Endothelial cell of umbilical vein (primary cell): Measurements from ENCODE around the gene IYD. TPM values are rescaled to one million over a fixed set of nuclear protein-coding genes. Genes with fewer than 3 reads are reported as not detected.
A peak's percentile ranks its signal among the peaks of the same experiment; 100 is the strongest.

Experiments
- BruUV-seq: library from RNA; stranded (reverse); fragments of 400-500 nt; replicated peaks from 2 replicates; lab custom pipeline; 2021; lab: Mats Ljungman, UMichigan
- CTCF ChIA-PET: fragments of 300-600, 350-600 bp; sonication (Branson Sonifier 250); formaldehyde crosslinking; loops from one replicate; lab custom pipeline; 2021; ENCODE audit warnings: antibody characterized with exemption, inconsistent platforms; lab: Charles Lee
- POLR2A ChIA-PET: fragments of 300-600, 350-600 bp; sonication (Branson Sonifier 250); formaldehyde crosslinking; loops from one replicate; lab custom pipeline; 2021; ENCODE audit warnings: antibody characterized with exemption, inconsistent platforms; lab: Charles Lee
- DNase-seq: peaks from one replicate; pipeline ENCODE4 v3.0.0-alpha.2; 2011; ENCODE audit warnings: low read depth, low spot score
- FAIRE-seq: peaks from 2 replicates; lab custom pipeline; 2011; peaks lifted over from hg19 to GRCh38; lab: Jason Lieb, UNC
- H2AFZ ChIP-seq: 2 replicates; pipeline ENCODE4 v1.6.0; 2012; ENCODE audit warnings: low read depth, low read length, control low read depth, inconsistent platforms
- H3K27ac ChIP-seq: 2 replicates; pipeline ENCODE4 v1.5.1; 2011; ENCODE audit warnings: low read depth, mild to moderate bottlenecking, control low read depth, low read length, moderate library complexity; ENCODE audit not compliant: insufficient read depth
- H3K27me3 ChIP-seq, 2 experiments: 2 replicates each; pipeline versions ENCODE4 v1.6.0 to v1.6.1; 2011; ENCODE audit warnings: low read length in 2 of 2, mixed read lengths in 1 of 2; ENCODE audit not compliant: control insufficient read depth in 2 of 2, insufficient read depth in 2 of 2
- H3K36me3 ChIP-seq, 2 experiments: 2 replicates in 1 of 2; 3 replicates in 1 of 2; pipeline ENCODE4 v1.5.1; 2011; ENCODE audit warnings: low read length in 2 of 2, mild to moderate bottlenecking in 1 of 2, moderate library complexity in 1 of 2; ENCODE audit not compliant: control insufficient read depth in 2 of 2, insufficient read depth in 2 of 2; ENCODE audit errors: extremely low read depth in 1 of 2
- H3K4me1 ChIP-seq: 3 replicates; pipeline ENCODE4 v1.5.1; 2011; ENCODE audit warnings: mild to moderate bottlenecking, low read length; ENCODE audit not compliant: control insufficient read depth, insufficient read depth; ENCODE audit errors: extremely low read depth
- H3K4me2 ChIP-seq: 2 replicates; pipeline ENCODE4 v1.6.1; 2011; ENCODE audit warnings: low read length, control low read depth, mixed read lengths; ENCODE audit not compliant: insufficient read depth
- H3K4me3 ChIP-seq, 3 experiments: fragments of 200-600 bp in 1 of 3; sonication (generic), shearing (Covaris generic) in 1 of 3; replicated peaks in 1 of 3; 2 replicates each; pipeline ENCODE4 v1.5.1; 2011 to 2016; ENCODE audit warnings: control low read depth in 3 of 3, low read length in 3 of 3, mild to moderate bottlenecking in 2 of 3, inconsistent platforms in 1 of 3, low read depth in 1 of 3, moderate library complexity in 1 of 3; ENCODE audit not compliant: insufficient read depth in 1 of 3
- H3K79me2 ChIP-seq: 2 replicates; pipeline ENCODE4 v1.6.0; 2012; ENCODE audit warnings: low read length, inconsistent platforms; ENCODE audit not compliant: control insufficient read depth, insufficient read depth
- H3K9ac ChIP-seq: replicated peaks from 2 replicates; pipeline ENCODE3; 2011; ENCODE audit warnings: low read length, control low read depth; ENCODE audit not compliant: insufficient read depth; ENCODE audit errors: extremely low read depth
- H3K9me1 ChIP-seq: replicated peaks from 3 replicates; pipeline ENCODE4 v1.6.0; 2011; ENCODE audit warnings: mild to moderate bottlenecking, low read length; ENCODE audit not compliant: control insufficient read depth, insufficient read depth; ENCODE audit errors: extremely low read depth
- H3K9me3 ChIP-seq: replicated peaks from 2 replicates; pipeline ENCODE4 v1.5.1; 2012; ENCODE audit warnings: low read length, inconsistent platforms; ENCODE audit not compliant: control insufficient read depth, insufficient read depth
- H4K20me1 ChIP-seq: replicated peaks from 2 replicates; pipeline ENCODE3; 2011; ENCODE audit warnings: mild to moderate bottlenecking, low read length; ENCODE audit not compliant: control insufficient read depth, insufficient read depth; ENCODE audit errors: extremely low read depth
- EZH2 ChIP-seq: IDR thresholded peaks from 2 replicates; pipeline ENCODE4 v1.6.1; 2012; ENCODE audit warnings: borderline replicate concordance, low read depth, mild to moderate bottlenecking, moderate library complexity, low read length, inconsistent platforms; ENCODE audit not compliant: severe bottlenecking
- FOS ChIP-seq: IDR thresholded peaks from 2 replicates; pipeline ENCODE4 v1.6.1; 2011; ENCODE audit warnings: mild to moderate bottlenecking, low read length, moderate library complexity, borderline replicate concordance; ENCODE audit not compliant: insufficient read depth
- GATA2 ChIP-seq: IDR thresholded peaks from 2 replicates; pipeline ENCODE4 v1.7.0; 2011; ENCODE audit warnings: low read depth, mild to moderate bottlenecking, moderate library complexity, mixed read lengths, low read length; ENCODE audit not compliant: insufficient read length, insufficient read depth
- JUN ChIP-seq: IDR thresholded peaks from 2 replicates; pipeline ENCODE4 v1.6.1; 2011; ENCODE audit warnings: borderline replicate concordance, low read depth; ENCODE audit not compliant: insufficient read length, insufficient read depth
- MYC ChIP-seq: IDR thresholded peaks from one replicate; pipeline ENCODE4 v1.6.1; 2011; ENCODE audit warnings: mild to moderate bottlenecking, low read depth, low read length
- POLR2A ChIP-seq: IDR thresholded peaks from 2 replicates; pipeline ENCODE4 v1.6.1; 2012; ENCODE audit warnings: low read depth, mild to moderate bottlenecking, control low read depth, low read length
- POLR2AphosphoS5 ChIP-seq: IDR thresholded peaks from 2 replicates; pipeline ENCODE4 v1.6.1; 2012; ENCODE audit warnings: low read depth, mild to moderate bottlenecking, control low read depth, low read length, moderate library complexity; ENCODE audit not compliant: insufficient read depth
- dilution Hi-C: fragments of 300-500 bp; cut with MboI; formaldehyde crosslinking; loops from one replicate; pipeline ENCODE4 v1.15.0; 2019; ENCODE audit warnings: low sequenced_read_pairs; ENCODE audit not compliant: extremely low pct_ligation_motif_present
- intact Hi-C: fragments of 100-400 bp; cut with micrococcal nuclease; formaldehyde crosslinking; loops from one replicate; pipeline ENCODE4 v1.10.0; 2022
- polyA plus RNA-seq, 4 experiments: library from polyadenylated mRNA; depleted of rRNA in 3 of 4; stranded (reverse) in 3 of 4; unstranded in 1 of 4; fragments of >200 nt; gene quantifications; 2 replicates each; pipeline versions ENCODE4 v1.2.1 to v1.2.3, GENCODE V29; 2011 to 2012; ENCODE audit warnings: missing spikeins in 1 of 4
- total RNA-seq: library from RNA; stranded (reverse); gene quantifications from 2 replicates; pipeline ENCODE4 v1.2.3, GENCODE V29; 2021
- TF ChIP-seq, protein P1 (sequence below), 2 donors: IDR thresholded peaks; 1 replicate in 1 of 2; 2 replicates in 1 of 2; pipeline ENCODE4 v1.5.1; 2011; ENCODE audit warnings: low read length in 2 of 2, mild to moderate bottlenecking in 2 of 2, moderate library complexity in 2 of 2, control low read depth in 1 of 2, inconsistent platforms in 1 of 2, low read depth in 1 of 2; ENCODE audit not compliant: insufficient read depth in 1 of 2; ENCODE audit errors: extremely low read depth in 1 of 2
- TF ChIP-seq, protein P2 (sequence below): IDR thresholded peaks from 2 replicates; pipeline ENCODE4 v1.6.1; 2011; ENCODE audit not compliant: insufficient read depth, insufficient read length

The IYD gene
- total and polyA plus RNA-seq, 2 donors (not counting 3 experiments of a cell fraction or from before 2014, with no cell fraction given), result not detected

DNA sequence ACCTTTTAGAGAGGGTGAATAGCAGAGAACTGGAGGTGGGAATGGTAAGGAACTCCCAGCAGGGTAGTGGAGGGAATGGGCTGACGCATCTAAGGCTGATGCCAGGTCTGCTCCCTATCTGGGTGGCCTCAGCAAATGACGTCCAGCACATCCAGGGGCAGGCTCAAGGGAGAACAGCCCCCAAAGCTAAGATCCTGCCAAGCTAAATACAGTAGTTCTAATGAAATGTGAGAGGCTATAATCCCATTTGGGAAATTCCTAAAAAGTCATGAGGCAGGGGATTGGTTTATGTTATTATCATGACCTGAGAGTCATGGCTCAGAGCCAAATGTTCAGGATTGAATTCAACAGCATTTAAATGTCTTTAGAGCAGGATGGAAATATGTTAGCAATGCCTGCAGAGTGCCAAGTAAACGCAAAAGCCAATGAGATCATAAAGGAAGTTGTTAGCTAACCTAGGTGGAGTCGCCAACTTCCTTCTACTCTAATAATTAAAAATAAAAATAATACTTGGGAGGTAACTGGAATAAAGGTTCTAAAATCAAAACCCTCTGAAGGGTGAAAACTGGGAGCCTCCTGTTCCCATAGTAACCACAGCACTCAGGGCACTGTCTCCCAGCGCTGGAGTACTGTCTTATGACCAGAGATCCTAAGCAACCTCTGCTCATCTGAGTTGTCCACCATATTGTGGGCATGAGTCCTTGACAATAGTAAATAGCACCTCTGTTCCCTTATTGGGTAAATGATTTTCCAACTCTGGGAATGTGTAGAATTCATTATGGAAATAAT is 34.8 kb downstream of the IYD start:
- peak; percentile 92 for DNase-seq
- Histone ChIP-seq H4K20me1 (no peaks in the 10 kb centered on the region), H3K36me3 (no peaks in the 10 kb centered on the region), H3K4me3 (no peak overlapping the region), H3K4me1 (peaks cover 9% of the 10 kb centered on the region), H3K27me3 (peaks cover 26 to 27% of the 10 kb centered on the region in 2 experiments), H2AFZ (no peak overlapping the region), H3K27ac (no peak overlapping the region), H3K4me2 (peak overlapping the region; percentile 33), H3K9me3 (no peaks in the 10 kb centered on the region), H3K9me1 (no peaks in the 10 kb centered on the region), H3K79me2 (no peaks in the 10 kb centered on the region), H3K9ac (no peak overlapping the region)
- intact Hi-C loops (no loop called here), dilution Hi-C loops (no loop called here)
- CTCF ChIA-PET, result interaction anchor here (0.8 to 2.1 kb wide), 7 partner anchors 8 to 412 kb away, joined by 3 to 11 read pairs (median 5); no protein-coding TSS in a partner anchor
- no peak for TF ChIP-seq MYC
- TF ChIP-seq, protein P1, sequence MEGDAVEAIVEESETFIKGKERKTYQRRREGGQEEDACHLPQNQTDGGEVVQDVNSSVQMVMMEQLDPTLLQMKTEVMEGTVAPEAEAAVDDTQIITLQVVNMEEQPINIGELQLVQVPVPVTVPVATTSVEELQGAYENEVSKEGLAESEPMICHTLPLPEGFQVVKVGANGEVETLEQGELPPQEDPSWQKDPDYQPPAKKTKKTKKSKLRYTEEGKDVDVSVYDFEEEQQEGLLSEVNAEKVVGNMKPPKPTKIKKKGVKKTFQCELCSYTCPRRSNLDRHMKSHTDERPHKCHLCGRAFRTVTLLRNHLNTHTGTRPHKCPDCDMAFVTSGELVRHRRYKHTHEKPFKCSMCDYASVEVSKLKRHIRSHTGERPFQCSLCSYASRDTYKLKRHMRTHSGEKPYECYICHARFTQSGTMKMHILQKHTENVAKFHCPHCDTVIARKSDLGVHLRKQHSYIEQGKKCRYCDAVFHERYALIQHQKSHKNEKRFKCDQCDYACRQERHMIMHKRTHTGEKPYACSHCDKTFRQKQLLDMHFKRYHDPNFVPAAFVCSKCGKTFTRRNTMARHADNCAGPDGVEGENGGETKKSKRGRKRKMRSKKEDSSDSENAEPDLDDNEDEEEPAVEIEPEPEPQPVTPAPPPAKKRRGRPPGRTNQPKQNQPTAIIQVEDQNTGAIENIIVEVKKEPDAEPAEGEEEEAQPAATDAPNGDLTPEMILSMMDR (IDR thresholded peaks at IDR 0.05; ENCODE audit: extremely low read depth in 1 of 2, insufficient read depth in 1 of 2, low read depth in 1 of 2, low read length in 2 of 2), result no peak
- no peak for TF ChIP-seq JUN
- TF ChIP-seq, protein P2, sequence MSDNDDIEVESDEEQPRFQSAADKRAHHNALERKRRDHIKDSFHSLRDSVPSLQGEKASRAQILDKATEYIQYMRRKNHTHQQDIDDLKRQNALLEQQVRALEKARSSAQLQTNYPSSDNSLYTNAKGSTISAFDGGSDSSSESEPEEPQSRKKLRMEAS, result no peak
- no peak for TF ChIP-seq GATA2
- no peak for TF ChIP-seq POLR2AphosphoS5
- no peak for TF ChIP-seq FOS
- TF ChIP-seq POLR2A, result no peak
- no peak for TF ChIP-seq EZH2
- BruUV-seq, result no TSS peak
- FAIRE-seq, result peak; percentile 69
- POLR2A ChIA-PET, result no interaction called here
